H1 (cell line): ENCODE data around the gene RFNG. TPM values are rescaled to one million over a fixed set of nuclear protein-coding genes. Genes with fewer than 3 reads are reported as not detected.
A peak's percentile ranks its signal among the peaks of the same experiment; 100 is the strongest.

Experiments used
- CTCF ChIA-PET: fragments of 300-600 bp; sonication (Branson Sonifier 250); formaldehyde crosslinking; loops from one replicate; lab custom pipeline; 2021; ENCODE audit not compliant: partially characterized antibody; lab: Charles Lee
- POLR2A ChIA-PET: fragments of 300-600 bp; sonication (Branson Sonifier 250); formaldehyde crosslinking; loops from one replicate; lab custom pipeline; 2021; ENCODE audit warnings: inconsistent platforms; ENCODE audit not compliant: partially characterized antibody; lab: Charles Lee
- DNase-seq, 2 experiments: peaks; one replicate each; pipeline versions ENCODE4 v3.0.0 to v3.0.0-alpha.2; 2010 to 2022; ENCODE audit warnings: low spot score in 2 of 2, low read depth in 1 of 2, mixed read lengths in 1 of 2
- FAIRE-seq: peaks from 2 replicates; lab custom pipeline; 2011; peaks lifted over from hg19 to GRCh38; lab: Jason Lieb, UNC
- H2AFZ ChIP-seq: 2 replicates; pipeline ENCODE4 v1.8.1; 2012; ENCODE audit warnings: low read length, inconsistent platforms
- H2AK5ac ChIP-seq: 2 replicates; pipeline ENCODE4 v1.6.1; 2013; ENCODE audit warnings: low read depth, low read length
- H2BK120ac ChIP-seq: replicated peaks from 2 replicates; pipeline ENCODE3; 2013; ENCODE audit warnings: low read depth, low read length, inconsistent platforms
- H2BK12ac ChIP-seq: 2 replicates; pipeline ENCODE4 v1.6.1; 2013; ENCODE audit warnings: low read depth, low read length
- H2BK15ac ChIP-seq: 2 replicates; pipeline ENCODE4 v1.6.1; 2013; ENCODE audit warnings: low read length
- H2BK20ac ChIP-seq: 2 replicates; pipeline ENCODE4 v1.6.1; 2013; ENCODE audit warnings: low read length
- H2BK5ac ChIP-seq: 2 replicates; pipeline ENCODE4 v1.6.1; 2013; ENCODE audit warnings: low read depth, low read length
- H3K14ac ChIP-seq: 2 replicates; pipeline ENCODE4 v1.6.1; 2013; ENCODE audit warnings: inconsistent platforms; ENCODE audit not compliant: insufficient read length
- H3K18ac ChIP-seq: 2 replicates; pipeline ENCODE4 v1.6.1; 2013; ENCODE audit warnings: low read length; ENCODE audit errors: extremely low read depth
- H3K23ac ChIP-seq: 2 replicates; pipeline ENCODE4 v1.6.1; 2013; ENCODE audit warnings: inconsistent platforms; ENCODE audit not compliant: insufficient read length
- H3K23me2 ChIP-seq: 2 replicates; pipeline ENCODE4 v1.6.1; 2013; ENCODE audit warnings: low read depth, low read length
- H3K27ac ChIP-seq: 2 replicates; pipeline ENCODE4 v1.6.1; 2011; ENCODE audit warnings: low read depth, low read length, inconsistent platforms
- H3K27me3 ChIP-seq, 4 experiments: replicated peaks in 1 of 4; 1 replicate in 1 of 4; 2 replicates in 3 of 4; pipeline versions ENCODE4 v1.6.1 to v1.8.1; 2011 to 2013; ENCODE audit warnings: low read length in 3 of 4, mild to moderate bottlenecking in 3 of 4, inconsistent platforms in 2 of 4, mixed read lengths in 2 of 4, moderate library complexity in 1 of 4; ENCODE audit not compliant: control insufficient read depth in 3 of 4, insufficient read depth in 3 of 4; ENCODE audit errors: extremely low read depth in 1 of 4
- H3K36me3 ChIP-seq, 4 experiments: 2 replicates each; pipeline versions ENCODE4 v1.6.1 to v1.8.1; 2011 to 2013; ENCODE audit warnings: mild to moderate bottlenecking in 4 of 4, low read length in 3 of 4, moderate library complexity in 2 of 4, control low read depth in 1 of 4, inconsistent platforms in 1 of 4; ENCODE audit not compliant: insufficient read depth in 4 of 4, control insufficient read depth in 2 of 4
- H3K4ac ChIP-seq: replicated peaks from 2 replicates; pipeline ENCODE3; 2013; ENCODE audit warnings: low read length, low read depth, mixed read lengths, inconsistent platforms; ENCODE audit not compliant: insufficient read length
- H3K4me1 ChIP-seq, 4 experiments: replicated peaks in 1 of 4; 1 replicate in 1 of 4; 2 replicates in 3 of 4; pipeline versions ENCODE4 v1.6.1 to v1.8.1; 2011 to 2013; ENCODE audit warnings: low read length in 3 of 4, inconsistent platforms in 2 of 4, mixed read lengths in 1 of 4; ENCODE audit not compliant: insufficient read depth in 4 of 4, control insufficient read depth in 3 of 4
- H3K4me2 ChIP-seq, 2 experiments: 2 replicates each; pipeline versions ENCODE4 v1.6.1 to v1.8.1; 2011 to 2013; ENCODE audit warnings: low read depth in 2 of 2, low read length in 2 of 2, control low read depth in 1 of 2, inconsistent platforms in 1 of 2, mild to moderate bottlenecking in 1 of 2; ENCODE audit not compliant: insufficient read depth in 1 of 2
- H3K4me3 ChIP-seq, 4 experiments: fragments of 200-600, 300-600 bp in 1 of 4; sonication (generic), shearing (Covaris generic), sonication (Bioruptor Twin) in 1 of 4; 2 replicates each; pipeline versions ENCODE4 v1.5.1 to v1.8.1; 2011 to 2016; ENCODE audit warnings: low read length in 4 of 4, low read depth in 3 of 4, control low read depth in 2 of 4, inconsistent platforms in 2 of 4, mild to moderate bottlenecking in 2 of 4, mixed read lengths in 1 of 4, moderate library complexity in 1 of 4; ENCODE audit not compliant: insufficient read depth in 2 of 4; ENCODE audit errors: extremely low read depth in 1 of 4
- H3K56ac ChIP-seq: replicated peaks from 2 replicates; pipeline ENCODE3; 2013; ENCODE audit warnings: low read depth, mild to moderate bottlenecking, mixed read lengths, low read length, inconsistent platforms; ENCODE audit not compliant: insufficient read length
- H3K79me1 ChIP-seq: 2 replicates; pipeline ENCODE4 v1.6.1; 2013; ENCODE audit warnings: low read depth, low read length, control low read depth
- H3K79me2 ChIP-seq, 2 experiments: 2 replicates each; pipeline versions ENCODE4 v1.6.1 to v1.8.1; 2012 to 2013; ENCODE audit warnings: low read length in 2 of 2, mild to moderate bottlenecking in 2 of 2, inconsistent platforms in 1 of 2; ENCODE audit not compliant: insufficient read depth in 2 of 2, control insufficient read depth in 1 of 2
- H3K9ac ChIP-seq, 4 experiments: replicated peaks in 1 of 4; 1 replicate in 1 of 4; 2 replicates in 3 of 4; pipeline versions ENCODE4 v1.6.1 to v1.8.1; 2011 to 2013; ENCODE audit warnings: low read depth in 3 of 4, low read length in 3 of 4, control low read depth in 2 of 4, mild to moderate bottlenecking in 2 of 4, moderate library complexity in 2 of 4, inconsistent platforms in 1 of 4; ENCODE audit errors: extremely low read depth in 1 of 4
- H3K9me3 ChIP-seq, 2 experiments: 2 replicates each; pipeline versions ENCODE4 v1.6.1 to v1.8.1; 2012 to 2013; ENCODE audit warnings: mild to moderate bottlenecking in 2 of 2, moderate library complexity in 2 of 2, control low read depth in 1 of 2, inconsistent platforms in 1 of 2, low read depth in 1 of 2, low read length in 1 of 2, mixed read lengths in 1 of 2; ENCODE audit not compliant: insufficient read depth in 2 of 2
- H4K20me1 ChIP-seq, 2 experiments: replicated peaks in 1 of 2; 2 replicates each; pipeline versions ENCODE3 to v1.8.1; 2011 to 2013; ENCODE audit warnings: inconsistent platforms in 2 of 2, low read length in 2 of 2, mild to moderate bottlenecking in 1 of 2; ENCODE audit not compliant: insufficient read depth in 2 of 2, control insufficient read depth in 1 of 2
- H4K5ac ChIP-seq: 2 replicates; pipeline ENCODE4 v1.6.1; 2013; ENCODE audit warnings: low read length, low read depth, mixed read lengths, inconsistent platforms; ENCODE audit not compliant: insufficient read length
- H4K8ac ChIP-seq: 2 replicates; pipeline ENCODE4 v1.8.0; 2013; ENCODE audit warnings: mild to moderate bottlenecking, moderate library complexity, low read length, inconsistent platforms; ENCODE audit not compliant: insufficient read depth; ENCODE audit errors: extremely low read depth
- H4K91ac ChIP-seq: replicated peaks from 2 replicates; pipeline ENCODE3; 2013; ENCODE audit warnings: low read length, mixed read lengths, inconsistent platforms; ENCODE audit not compliant: insufficient read length
- BCL11A ChIP-seq, 2 experiments: IDR thresholded peaks; one replicate each; pipeline ENCODE4 v1.6.1; 2011; ENCODE audit warnings: low read depth in 2 of 2, low read length in 2 of 2, mild to moderate bottlenecking in 2 of 2
- CBX5 ChIP-seq: fragments of 300-800, 300-1000 bp; sonication (generic); IDR thresholded peaks from 2 replicates; pipeline ENCODE4 v1.7.1; 2016; ENCODE audit warnings: antibody characterized with exemption, low read length, low read depth
- JUN ChIP-seq: IDR thresholded peaks from 2 replicates; pipeline ENCODE4 v1.6.1; 2011; ENCODE audit warnings: low read depth, mild to moderate bottlenecking, improper control_type of control experiment, low read length
- MAX ChIP-seq: IDR thresholded peaks from 2 replicates; pipeline ENCODE4 v1.6.1; 2012; ENCODE audit warnings: inconsistent platforms
- POLR2A ChIP-seq, 2 experiments: IDR thresholded peaks; 1 replicate in 1 of 2; 2 replicates in 1 of 2; pipeline ENCODE4 v1.6.1; 2011; ENCODE audit warnings: low read depth in 2 of 2, low read length in 2 of 2, mild to moderate bottlenecking in 2 of 2; ENCODE audit errors: control extremely low read depth in 1 of 2
- POLR2AphosphoS5 ChIP-seq: IDR thresholded peaks from 2 replicates; pipeline ENCODE4 v1.6.1; 2011; ENCODE audit warnings: low read depth, low read length
- RAD21 ChIP-seq, 2 experiments: IDR thresholded peaks in 1 of 2; conservative IDR thresholded peaks in 1 of 2; 2 replicates each; pipeline ENCODE4 v1.6.1; 2011; ENCODE audit warnings: low read depth in 2 of 2, low read length in 2 of 2, improper control_type of control experiment in 1 of 2, inconsistent platforms in 1 of 2, mild to moderate bottlenecking in 1 of 2, moderate library complexity in 1 of 2
- RXRA ChIP-seq: IDR thresholded peaks from 2 replicates; pipeline ENCODE4 v1.6.1; 2011; ENCODE audit warnings: low read depth, mild to moderate bottlenecking, low read length, moderate library complexity; ENCODE audit not compliant: insufficient read depth
- SIN3A ChIP-seq, 2 experiments: IDR thresholded peaks in 1 of 2; conservative IDR thresholded peaks in 1 of 2; 2 replicates each; pipeline ENCODE4 v1.6.1; 2011 to 2012; ENCODE audit warnings: low read length in 2 of 2, improper control_type of control experiment in 1 of 2, low read depth in 1 of 2, mild to moderate bottlenecking in 1 of 2
- SP1 ChIP-seq: IDR thresholded peaks from 2 replicates; pipeline ENCODE4 v1.6.1; 2011; ENCODE audit warnings: low read depth, low read length
- SRF ChIP-seq: IDR thresholded peaks from 2 replicates; pipeline ENCODE4 v1.6.1; 2011; ENCODE audit warnings: mild to moderate bottlenecking, low read depth, low read length, moderate library complexity
- TBP ChIP-seq: IDR thresholded peaks from 2 replicates; pipeline ENCODE4 v1.6.1; 2011; ENCODE audit warnings: low read depth, low read length, improper control_type of control experiment
- WGBS, 2 experiments: shearing (Covaris generic) in 1 of 2; methylation state at CpG; one replicate each; pipeline versions ENCODE4 v1.1.6 to v1.1.7; 2013 to 2015; ENCODE audit warnings: low lambda C conversion rate in 2 of 2, mixed read lengths in 2 of 2, inconsistent platforms in 1 of 2, low coverage in 1 of 2, missing lambda C conversion rate in 1 of 2; ENCODE audit not compliant: insufficient replicate concordance in 2 of 2, insufficient coverage in 1 of 2, insufficient read length in 1 of 2; ENCODE audit errors: extremely low coverage in 1 of 2, missing lambda C conversion rate in 1 of 2; 5-methylcytosine and 5-hydroxymethylcytosine counted together
- polyA plus RNA-seq, 7 experiments: library from polyadenylated mRNA; depleted of rRNA in 3 of 7; stranded (reverse) in 5 of 7; unstranded in 2 of 7; fragments of >200 nt in 5 of 7; fragments of 200-250 nt in 2 of 7; gene quantifications; 1 replicate in 5 of 7; 2 replicates in 1 of 7; 4 replicates in 1 of 7; pipeline versions ENCODE4 v1.2.1 to v1.2.3, GENCODE V29; 2011 to 2013; ENCODE audit warnings: missing spikeins in 2 of 7, mixed read lengths in 2 of 7
- total RNA-seq: library from RNA; stranded (reverse); fragmentation: NEBNext Ultra II Directional; extraction: Animal tissue kit (Norgen Biotek cat#: 25700); gene quantifications from 2 replicates; pipeline ENCODE4 v1.2.1, GENCODE V29; 2021

Gene RFNG
- total and polyA plus RNA-seq, 2 of the 8 experiments (the other 6 are each of a cell fraction or from before 2014, with no cell fraction given) = 26.7 to 28.4 TPM

- Histone ChIP-seq H3K4ac (no peak overlapping the region), H2BK5ac (no peak overlapping the region), H4K91ac (no peak overlapping the region), H3K18ac (no peak overlapping the region), H3K9me3 (no peaks in the 10 kb centered on the region), H3K27me3 (no peaks in the 10 kb centered on the region; a peak in 1 of 7 replicates), H4K8ac (peak overlapping the region; percentile 57; the same call in 1 of the 2 replicates), H3K79me1 (peaks cover 5% of the 10 kb centered on the region), H2BK15ac (no peak overlapping the region), H3K79me2 (no peaks in the 10 kb centered on the region), H2BK20ac (no peak overlapping the region), H3K14ac (no peak overlapping the region), H2BK120ac (no peak overlapping the region), H3K23me2 (no peaks in the 10 kb centered on the region), H3K27ac (no peak overlapping the region), H3K4me3 (no peak overlapping the region), H3K4me1 (no peaks in the 10 kb centered on the region), H3K9ac (no peak overlapping the region), H4K20me1 (peaks cover 13 to 19% of the 10 kb centered on the region in 2 experiments), H3K4me2 (no peak overlapping the region), H4K5ac (no peak overlapping the region), H3K56ac (no peak overlapping the region), H2BK12ac (no peak overlapping the region), H2AK5ac (no peak overlapping the region), H3K36me3 (peaks cover 18 to 35% (median 24%) of the 10 kb centered on the region in 4 experiments), H3K23ac (no peak overlapping the region), H2AFZ (no peak overlapping the region)
- ChIA-PET POLR2A (interaction anchor here (0.7 to 12.5 kb wide), 15 partner anchors 8 to 210 kb away, joined by 3 to 105 read pairs (median 7); partner anchors contain the start of genes DUS1L, FASN, GPS1 and RAC3), CTCF (interaction anchor here (0.9 to 2.7 kb wide), 9 partner anchors 11 to 206 kb away, joined by 3 to 16 read pairs (median 3); partner anchors contain the start of gene FASN)
- FAIRE-seq = no peak
- 89% methylated on average over 25 of the region's 25 CpGs; no CpG with 5 or more reads in 1 of the 2 experiments for whole genome bisulfite sequencing, 2 experiments
- no peak for DNase-seq
- no peak for TF ChIP-seq CBX5
- no peak for TF ChIP-seq RAD21 (IDR thresholded peaks at IDR 0.05 in 1 of 2, conservative IDR thresholded peaks at IDR 0.05 in 1 of 2; ENCODE audit: low read depth in 2 of 2, low read length in 2 of 2)
- TF ChIP-seq SIN3A (conservative IDR thresholded peaks at IDR 0.05 in 1 of 2, IDR thresholded peaks at IDR 0.05 in 1 of 2; ENCODE audit: low read depth in 1 of 2, low read length in 2 of 2) = no peak
- peak; percentile 2 to 3; a peak in 1 of 3 replicates for TF ChIP-seq POLR2A (IDR thresholded peaks at IDR 0.05; ENCODE audit: control extremely low read depth in 1 of 2, low read depth in 2 of 2, low read length in 2 of 2)
- no peak for TF ChIP-seq JUN
- TF ChIP-seq SRF = no peak
- no peak for TF ChIP-seq RXRA
- peak; percentile 62 for TF ChIP-seq POLR2AphosphoS5
- no peak for TF ChIP-seq BCL11A (IDR thresholded peaks at IDR 0.05; ENCODE audit: low read depth in 2 of 2, low read length in 2 of 2)
- TF ChIP-seq MAX = no peak
- no peak for TF ChIP-seq TBP
- TF ChIP-seq SP1 = no peak
Measured at GRCh38 chr17:82076018-82076784, 24.6 kb upstream of the RFNG start.
